Measurements from ENCODE around the gene JUND. TPM values are rescaled to one million over a fixed set of nuclear protein-coding genes. Genes with fewer than 3 reads are reported as not detected.

The JUND gene
- total RNA-seq, 2 donors from 2014 or later = 112 to 148 TPM

- DNase-seq = no peak
- 92 to 98% methylated on average over 13 to 23 of the region's 23 CpGs for whole genome bisulfite sequencing, 2 experiments (ENCODE audit: insufficient coverage in 1 of 2, insufficient read length in 1 of 2)
- no peak overlapping the region for H3K27ac Mint-ChIP-seq
- no peak overlapping the region for H3K9ac ChIP-seq (ENCODE audit: extremely low read depth, low read length, poor library complexity, severe bottlenecking)
- H3K4me3 ChIP-seq (ENCODE audit: low read length) = no peak overlapping the region
- H3K36me3 Mint-ChIP-seq (ENCODE audit: low read depth) = peaks cover 18% of the 10 kb centered on the region
- no peaks in the 10 kb centered on the region for H3K4me1 ChIP-seq (ENCODE audit: control insufficient read depth, insufficient read depth, low read length)
- peaks cover 17% of the 10 kb centered on the region for H3K27me3 Mint-ChIP-seq (ENCODE audit: insufficient read depth)
- H3K27ac ChIP-seq (ENCODE audit: low read depth, low read length) = no peak overlapping the region
- H3K27me3 ChIP-seq (ENCODE audit: control insufficient read depth, insufficient read depth, low read length, poor library complexity, severe bottlenecking) = no peaks in the 10 kb centered on the region
- no peaks in the 10 kb centered on the region for H3K4me1 Mint-ChIP-seq
- TF ChIP-seq, protein P1, sequence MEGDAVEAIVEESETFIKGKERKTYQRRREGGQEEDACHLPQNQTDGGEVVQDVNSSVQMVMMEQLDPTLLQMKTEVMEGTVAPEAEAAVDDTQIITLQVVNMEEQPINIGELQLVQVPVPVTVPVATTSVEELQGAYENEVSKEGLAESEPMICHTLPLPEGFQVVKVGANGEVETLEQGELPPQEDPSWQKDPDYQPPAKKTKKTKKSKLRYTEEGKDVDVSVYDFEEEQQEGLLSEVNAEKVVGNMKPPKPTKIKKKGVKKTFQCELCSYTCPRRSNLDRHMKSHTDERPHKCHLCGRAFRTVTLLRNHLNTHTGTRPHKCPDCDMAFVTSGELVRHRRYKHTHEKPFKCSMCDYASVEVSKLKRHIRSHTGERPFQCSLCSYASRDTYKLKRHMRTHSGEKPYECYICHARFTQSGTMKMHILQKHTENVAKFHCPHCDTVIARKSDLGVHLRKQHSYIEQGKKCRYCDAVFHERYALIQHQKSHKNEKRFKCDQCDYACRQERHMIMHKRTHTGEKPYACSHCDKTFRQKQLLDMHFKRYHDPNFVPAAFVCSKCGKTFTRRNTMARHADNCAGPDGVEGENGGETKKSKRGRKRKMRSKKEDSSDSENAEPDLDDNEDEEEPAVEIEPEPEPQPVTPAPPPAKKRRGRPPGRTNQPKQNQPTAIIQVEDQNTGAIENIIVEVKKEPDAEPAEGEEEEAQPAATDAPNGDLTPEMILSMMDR (conservative IDR thresholded peaks at IDR 0.05) = no peak
- no peaks in the 10 kb centered on the region for H3K9me3 Mint-ChIP-seq
- H3K4me3 Mint-ChIP-seq = no peak overlapping the region
- H3K9me3 ChIP-seq (ENCODE audit: control insufficient read depth, low read length) = no peaks in the 10 kb centered on the region
- no peaks in the 10 kb centered on the region for H3K36me3 ChIP-seq (ENCODE audit: control insufficient read depth, insufficient read depth, low read length)
Observed at GRCh38 chr19:18264137-18264854, 17.1 kb downstream of the JUND start.

DNA sequence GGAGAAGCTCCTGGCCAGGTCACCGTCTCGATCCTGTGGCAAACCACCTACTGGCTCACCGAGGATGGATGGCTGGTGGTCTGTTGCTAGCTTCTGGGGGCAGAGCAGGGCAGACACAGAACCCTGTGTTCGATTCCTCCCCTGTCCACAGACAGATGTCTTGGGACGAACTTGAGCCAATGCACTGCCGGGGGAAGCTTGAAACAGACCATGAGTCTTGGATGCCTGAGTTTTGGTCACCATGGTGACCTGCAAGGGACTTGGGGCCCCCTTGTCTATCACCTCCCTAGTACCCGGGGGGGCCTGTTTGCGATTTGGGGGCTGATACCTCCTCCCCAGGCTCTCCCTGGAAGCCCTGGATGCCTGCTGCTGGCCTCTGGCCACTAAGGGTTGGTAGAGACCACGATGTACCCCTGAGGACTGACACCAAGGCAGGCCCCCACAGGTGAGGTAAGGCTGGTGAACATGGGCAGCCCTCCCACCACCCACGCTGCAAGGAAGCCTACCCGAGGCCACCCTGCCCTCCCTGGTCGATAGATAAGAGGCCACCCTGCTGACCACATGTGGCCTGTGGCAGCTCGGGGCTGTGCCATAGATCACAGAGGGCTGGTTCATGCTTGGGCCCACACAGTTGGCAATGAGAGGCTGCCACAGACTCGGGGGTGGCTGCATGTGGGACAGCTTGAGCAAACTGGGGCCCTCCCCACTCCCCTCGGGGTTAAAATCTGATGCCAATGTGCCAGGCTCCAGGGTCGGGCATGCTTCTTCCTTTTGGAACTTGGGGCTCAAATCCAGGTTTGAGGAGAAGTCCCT, 17.9 kb downstream of the JUND start:
- H3K36me3 ChIP-seq (ENCODE audit: control insufficient read depth, insufficient read depth, low read length) = no peaks in the 10 kb centered on the region
- Mint-ChIP-seq H3K27me3 (ENCODE audit: insufficient read depth) (peaks cover 22% of the 10 kb centered on the region), H3K4me3 (no peak overlapping the region), H3K9me3 (no peaks in the 10 kb centered on the region), H3K36me3 (ENCODE audit: low read depth) (peaks cover 16% of the 10 kb centered on the region), H3K27ac (no peak overlapping the region), H3K4me1 (no peaks in the 10 kb centered on the region)
- no peak overlapping the region for H3K4me3 ChIP-seq (ENCODE audit: low read length)
- no peak for DNase-seq
- no peaks in the 10 kb centered on the region for H3K27me3 ChIP-seq (ENCODE audit: control insufficient read depth, insufficient read depth, low read length, poor library complexity, severe bottlenecking)
- TF ChIP-seq, protein P1 (conservative IDR thresholded peaks at IDR 0.05) = no peak
- WGBS, 2 experiments (ENCODE audit: insufficient coverage in 1 of 2, insufficient read length in 1 of 2) = 88 to 100% methylated on average over 7 to 16 of the region's 16 CpGs
- no peaks in the 10 kb centered on the region for H3K4me1 ChIP-seq (ENCODE audit: control insufficient read depth, insufficient read depth, low read length)
- no peak overlapping the region for H3K27ac ChIP-seq (ENCODE audit: low read depth, low read length)
- no peaks in the 10 kb centered on the region for H3K9me3 ChIP-seq (ENCODE audit: control insufficient read depth, low read length)
- H3K9ac ChIP-seq (ENCODE audit: extremely low read depth, low read length, poor library complexity, severe bottlenecking) = no peak overlapping the region

GRCh38 chr19:18262917-18263316, 18.5 kb downstream of the JUND start:
- Mint-ChIP-seq H3K27ac (no peak overlapping the region), H3K4me3 (no peak overlapping the region), H3K4me1 (no peaks in the 10 kb centered on the region), H3K27me3 (ENCODE audit: insufficient read depth) (peaks cover 24% of the 10 kb centered on the region), H3K9me3 (no peaks in the 10 kb centered on the region), H3K36me3 (ENCODE audit: low read depth) (peaks cover 11% of the 10 kb centered on the region)
- Histone ChIP-seq H3K36me3 (ENCODE audit: control insufficient read depth, insufficient read depth, low read length) (no peaks in the 10 kb centered on the region), H3K27me3 (ENCODE audit: control insufficient read depth, insufficient read depth, low read length, poor library complexity, severe bottlenecking) (no peaks in the 10 kb centered on the region), H3K4me3 (ENCODE audit: low read length) (no peak overlapping the region), H3K9ac (ENCODE audit: extremely low read depth, low read length, poor library complexity, severe bottlenecking) (no peak overlapping the region), H3K4me1 (ENCODE audit: control insufficient read depth, insufficient read depth, low read length) (no peaks in the 10 kb centered on the region), H3K27ac (ENCODE audit: low read depth, low read length) (no peak overlapping the region), H3K9me3 (ENCODE audit: control insufficient read depth, low read length) (no peaks in the 10 kb centered on the region)
- WGBS, 2 experiments (ENCODE audit: insufficient coverage in 1 of 2, insufficient read length in 1 of 2) = 93 to 97% methylated on average over 9 to 10 of the region's 10 CpGs
- no peak for DNase-seq
- TF ChIP-seq, protein P1 (conservative IDR thresholded peaks at IDR 0.05) = no peak

Data from endodermal cell (in vitro differentiated cells).